SH-SY5Y (cell line): ENCODE measurements around the gene NIFK.

Experiments
- GATA2 ChIP-seq: IDR thresholded peaks from 2 replicates; pipeline ENCODE4 v1.6.1; 2011; ENCODE audit warnings: mild to moderate bottlenecking, low read depth, low read length
- GATA3 ChIP-seq: IDR thresholded peaks from 2 replicates; pipeline ENCODE4 v1.6.1; 2011; ENCODE audit warnings: low read depth, mild to moderate bottlenecking, low read length, moderate library complexity

- TF ChIP-seq GATA2 (no peak), GATA3 (no peak)
Observed at GRCh38 chr2:121771976-121772742, 35.5 kb upstream of the NIFK start.
